GM18502 (cell line): ENCODE results near the gene SPEM1.

ENCODE experiments used
- ATAC-seq: cut with Tn5 transposase; IDR thresholded peaks from one replicate; pipeline ENCODE4 v1.9.1; 2021; ENCODE audit warnings: mild to moderate bottlenecking; ENCODE audit not compliant: unreplicated experiment, poor library complexity

The SPEM1 gene

DNA sequence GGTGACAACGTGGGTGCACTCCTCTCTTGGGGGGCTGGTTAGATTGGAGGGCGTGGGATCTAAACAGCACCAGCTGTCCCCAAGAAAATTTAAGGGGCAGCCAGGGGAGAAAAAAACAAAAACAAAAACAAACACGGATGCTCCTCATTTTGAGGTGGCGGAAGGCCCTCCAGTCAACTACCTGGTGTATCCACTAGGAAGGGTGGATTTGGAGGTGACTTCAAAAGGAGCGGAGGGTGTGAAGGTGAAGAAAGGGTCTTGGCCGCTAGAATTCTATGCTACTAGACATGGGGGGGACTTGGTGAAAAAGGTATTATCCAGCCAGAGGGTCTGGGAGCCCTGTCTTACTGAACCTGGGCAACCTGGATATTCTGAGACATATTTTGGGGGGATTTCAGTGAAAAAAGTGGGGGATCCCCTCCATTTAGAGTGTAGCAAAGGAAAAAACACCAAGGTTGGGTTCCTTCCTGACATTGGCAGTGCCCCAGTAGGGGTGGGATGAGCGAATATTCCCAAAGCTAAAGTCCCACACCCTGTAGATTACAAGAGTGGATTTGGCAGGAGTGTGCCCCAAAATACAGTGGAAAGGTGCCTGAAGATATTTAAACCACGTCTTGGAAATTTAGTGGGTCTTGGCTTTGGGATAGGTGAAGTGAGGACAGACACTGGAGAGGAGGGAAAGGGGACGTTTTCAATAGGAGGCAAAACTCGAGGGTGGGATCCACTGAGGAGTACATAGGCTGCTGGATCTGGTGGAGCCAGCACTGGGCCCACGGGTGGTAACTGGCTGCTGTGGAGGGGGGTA, 18.7 kb downstream of the SPEM1 start:
- ATAC-seq = no peak

DNA sequence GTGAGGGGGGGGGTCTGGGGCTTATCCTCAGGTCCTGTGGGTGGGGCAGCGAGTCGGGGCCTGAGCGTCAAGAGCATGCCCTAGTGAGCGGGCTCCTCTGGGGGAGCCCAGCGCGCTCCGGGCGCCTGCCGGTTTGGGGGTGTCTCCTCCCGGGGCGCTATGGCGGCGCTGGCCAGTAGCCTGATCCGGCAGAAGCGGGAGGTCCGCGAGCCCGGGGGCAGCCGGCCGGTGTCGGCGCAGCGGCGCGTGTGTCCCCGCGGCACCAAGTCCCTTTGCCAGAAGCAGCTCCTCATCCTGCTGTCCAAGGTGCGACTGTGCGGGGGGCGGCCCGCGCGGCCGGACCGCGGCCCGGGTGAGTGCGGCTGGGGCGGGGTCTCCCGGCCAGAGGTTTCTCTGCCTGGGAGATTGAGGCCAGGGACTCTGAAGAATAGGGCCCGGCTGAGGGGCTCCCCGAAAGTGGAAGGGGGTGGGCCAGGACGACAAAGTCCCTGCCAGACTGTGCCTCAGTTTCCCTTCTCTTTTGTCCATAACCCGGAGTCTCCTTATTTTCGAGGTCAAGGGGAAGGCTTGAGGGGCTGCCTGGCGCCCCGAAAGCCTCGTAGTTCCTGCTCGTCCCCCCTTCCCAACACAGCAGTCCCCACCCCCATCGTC, 19.5 kb downstream of the SPEM1 start, which contains the start of gene FGF11:
Gene FGF11 (plus strand): TSS at position 51 of the 651 bp plus-strand sequence. CDS start 109 bp downstream, at position 160.
- ATAC-seq = no peak

DNA sequence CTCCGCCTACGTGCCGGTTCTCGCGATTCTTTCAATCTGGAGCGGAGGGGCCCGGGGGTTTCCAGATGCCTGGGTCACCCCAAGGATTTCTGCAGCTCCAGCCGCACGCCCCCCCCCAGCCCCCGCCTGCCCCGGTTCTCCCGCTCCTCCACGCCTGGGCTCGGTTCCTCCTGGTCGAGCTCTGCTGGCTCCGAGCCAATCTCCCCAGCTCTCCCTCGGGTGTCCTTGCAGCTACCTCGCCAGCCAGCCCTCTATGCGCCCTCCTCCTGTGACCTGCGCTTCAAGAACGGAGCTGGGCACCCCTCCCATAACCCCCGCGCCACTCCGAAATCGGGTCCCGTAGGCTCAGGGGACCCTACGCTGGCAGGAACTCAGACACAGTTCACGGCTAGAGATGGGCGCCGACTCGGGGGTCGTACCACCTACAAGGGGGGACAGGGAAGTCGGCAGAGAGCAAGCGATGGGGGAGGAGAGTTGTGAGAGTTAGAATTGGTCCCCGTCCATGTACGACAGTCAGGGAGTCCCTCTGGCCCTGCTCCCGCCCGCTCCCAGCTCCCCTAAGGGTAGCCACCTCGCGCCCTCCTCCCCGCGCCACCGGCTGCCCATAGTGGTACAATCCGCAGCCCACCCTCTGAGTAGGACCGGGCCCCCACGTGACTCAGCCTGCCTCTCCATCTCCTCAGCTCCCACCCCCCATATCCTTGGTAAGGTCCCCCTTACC, 20.1 kb downstream of the SPEM1 start:
- ATAC-seq = no peak

DNA sequence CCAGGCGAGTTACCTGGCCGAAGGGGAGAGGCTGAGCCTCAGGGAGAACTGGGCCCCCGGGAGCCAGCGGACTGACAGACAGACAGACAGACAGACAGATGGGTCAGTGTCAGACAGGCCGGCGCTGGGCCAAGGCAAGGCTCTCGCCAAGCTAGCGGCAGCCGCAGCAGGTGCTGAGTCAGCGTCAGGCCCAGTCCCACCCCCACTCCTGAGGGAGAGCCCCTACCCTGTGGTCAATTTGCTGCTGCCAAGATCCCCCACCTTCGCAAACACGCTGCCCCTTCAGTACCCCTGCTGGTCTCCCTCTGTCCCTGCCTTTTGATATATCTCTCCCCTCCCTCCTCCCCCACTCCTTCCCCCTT, 20.7 kb downstream of the SPEM1 start:
- no peak for ATAC-seq

DNA sequence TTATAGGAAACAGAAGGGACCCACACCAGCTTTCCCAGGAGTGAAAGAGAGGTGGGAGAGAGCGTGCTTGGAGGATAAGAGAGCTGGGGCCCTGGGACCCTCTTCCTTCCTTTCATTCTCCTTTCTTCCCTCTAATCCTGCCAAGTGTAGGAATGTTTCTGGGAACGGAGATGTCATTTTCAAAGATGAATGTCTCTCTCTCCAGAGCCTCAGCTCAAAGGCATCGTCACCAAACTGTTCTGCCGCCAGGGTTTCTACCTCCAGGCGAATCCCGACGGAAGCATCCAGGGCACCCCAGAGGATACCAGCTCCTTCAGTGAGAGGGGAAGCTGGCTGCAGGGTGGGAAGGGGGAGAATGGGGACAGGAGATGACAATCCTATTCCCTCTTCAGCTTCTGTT, 21.1 kb downstream of the SPEM1 start:
- ATAC-seq = no peak

DNA sequence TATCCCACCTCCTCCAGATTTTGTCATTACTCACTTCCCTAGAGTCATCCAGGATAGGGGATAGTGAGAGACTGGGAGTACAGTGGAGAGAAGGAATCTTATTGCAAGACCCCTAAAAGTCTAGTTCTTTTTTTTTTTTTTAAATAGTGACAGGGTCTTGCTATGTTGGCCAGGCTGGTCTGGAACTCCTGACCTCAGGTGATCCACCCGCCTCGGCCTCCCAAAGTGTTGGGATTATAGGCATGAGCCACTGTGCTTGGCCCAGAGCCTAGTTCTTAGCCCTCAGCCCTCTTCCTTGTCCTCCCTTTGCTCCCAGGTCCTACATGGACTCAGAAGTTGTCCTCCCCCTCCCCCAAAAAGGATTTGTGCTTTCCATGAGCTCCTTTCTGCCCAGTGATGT, 22.0 kb downstream of the SPEM1 start:
- no peak for ATAC-seq

DNA sequence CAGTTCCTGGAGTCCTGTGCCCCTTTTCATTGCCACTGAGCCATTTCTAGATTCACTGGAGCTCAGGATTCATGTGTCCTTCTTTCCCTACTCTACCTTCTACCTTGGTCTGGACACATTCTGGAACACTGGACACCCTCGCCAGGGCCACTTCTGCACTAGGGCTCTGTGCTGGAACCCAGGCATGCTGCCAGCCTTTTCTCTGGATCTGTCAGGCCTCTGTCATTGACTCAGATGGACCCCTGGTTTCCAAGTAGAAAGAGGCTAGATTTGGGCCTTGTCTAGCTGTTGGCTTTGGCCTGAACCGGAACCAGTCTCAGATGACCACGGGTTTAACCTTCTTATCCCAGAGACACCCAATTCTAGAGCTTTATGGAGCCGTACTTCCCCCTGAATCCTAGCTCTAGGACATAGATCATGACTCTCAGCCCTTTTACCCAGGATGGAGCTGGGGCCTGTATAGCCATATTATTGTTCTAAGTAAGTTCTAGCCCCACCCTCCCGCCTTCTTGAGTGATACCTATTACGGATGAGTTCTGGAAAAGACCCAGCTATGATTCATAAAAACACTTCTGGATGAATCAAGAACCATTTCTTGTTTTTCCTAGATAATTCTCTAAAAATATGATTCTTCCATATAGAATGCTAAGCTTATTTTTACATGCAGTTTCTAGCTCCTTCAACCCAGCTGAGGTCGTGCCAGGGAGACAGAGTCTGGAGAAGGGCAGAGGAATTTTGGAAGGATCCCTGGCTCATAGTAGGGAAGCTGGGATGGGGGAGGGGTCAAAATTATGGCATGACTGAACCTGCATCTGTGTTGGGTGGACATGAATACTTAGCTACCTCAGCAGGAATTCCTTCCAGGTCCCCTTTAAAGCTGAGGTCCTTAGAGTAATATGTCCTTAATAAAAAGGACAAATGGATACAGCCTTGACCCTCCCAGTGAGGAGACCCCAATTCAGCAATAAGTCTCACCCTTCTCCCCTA, 23.7 kb downstream of the SPEM1 start:
- ATAC-seq = no peak

DNA sequence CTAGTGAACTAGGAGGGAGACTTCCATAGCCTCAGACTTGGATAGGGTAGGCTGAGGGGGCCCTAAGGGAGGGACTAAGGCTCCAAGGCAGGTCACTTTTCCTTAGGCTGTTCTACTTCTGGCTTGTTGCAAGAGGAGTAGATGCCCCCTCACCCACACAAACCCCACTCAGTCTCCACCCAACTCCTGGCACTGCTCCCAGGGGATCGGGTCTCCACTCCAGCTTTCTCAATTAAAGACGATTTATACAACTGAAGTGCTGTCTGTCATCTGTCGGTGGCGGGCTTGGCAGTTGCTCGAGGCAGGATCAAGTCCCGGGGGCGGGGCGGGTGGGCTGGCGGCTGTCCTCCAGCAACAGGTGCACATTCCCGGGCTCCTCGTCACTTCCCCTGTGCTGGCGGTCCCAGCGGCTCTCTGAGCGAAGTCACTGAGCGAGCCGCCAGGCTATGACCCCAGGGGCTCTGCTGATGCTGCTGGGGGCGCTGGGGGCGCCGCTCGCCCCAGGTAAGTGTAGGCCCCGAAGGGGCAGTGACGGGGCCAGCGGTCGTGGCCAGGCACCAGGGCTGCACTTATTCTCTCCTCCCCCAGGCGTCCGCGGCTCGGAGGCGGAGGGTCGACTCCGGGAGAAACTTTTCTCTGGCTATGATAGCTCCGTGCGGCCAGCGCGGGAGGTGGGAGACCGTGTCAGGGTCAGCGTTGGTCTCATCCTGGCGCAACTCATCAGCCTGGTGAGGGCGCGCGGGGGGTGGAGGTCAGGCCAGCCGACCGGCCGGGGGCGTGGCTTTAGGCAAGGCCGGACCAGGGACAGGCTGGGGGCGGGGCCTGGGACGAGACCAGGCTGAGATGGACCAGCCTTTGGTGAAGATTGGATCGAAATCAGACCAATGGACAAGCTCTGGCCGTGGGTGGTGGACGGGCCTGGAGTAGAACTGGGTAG, 24.8 kb downstream of the SPEM1 start, which contains the start of gene CHRNB1:
Gene CHRNB1 (plus strand): TSS at position 380 of the 937 bp plus-strand sequence. CDS start 67 bp downstream, at position 447.
- no peak for ATAC-seq

DNA sequence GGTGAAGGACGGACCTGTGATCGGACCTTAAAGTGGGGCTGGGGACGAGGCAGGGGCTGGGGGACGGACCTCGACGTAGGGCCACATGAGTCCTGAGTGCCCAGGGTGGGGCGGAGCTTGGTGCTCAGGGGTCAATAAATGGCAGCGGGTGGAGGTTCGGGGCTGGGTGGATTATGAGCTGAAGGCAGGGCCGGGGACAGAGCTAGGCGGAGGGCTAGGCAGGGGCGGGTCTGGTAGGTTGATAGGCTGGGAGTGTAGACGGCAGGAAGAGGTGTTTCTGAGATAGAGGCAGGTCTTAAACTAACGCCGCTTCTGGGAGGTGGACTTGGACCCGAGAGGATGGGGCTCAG, 25.5 kb downstream of the SPEM1 start:
- ATAC-seq = no peak

DNA sequence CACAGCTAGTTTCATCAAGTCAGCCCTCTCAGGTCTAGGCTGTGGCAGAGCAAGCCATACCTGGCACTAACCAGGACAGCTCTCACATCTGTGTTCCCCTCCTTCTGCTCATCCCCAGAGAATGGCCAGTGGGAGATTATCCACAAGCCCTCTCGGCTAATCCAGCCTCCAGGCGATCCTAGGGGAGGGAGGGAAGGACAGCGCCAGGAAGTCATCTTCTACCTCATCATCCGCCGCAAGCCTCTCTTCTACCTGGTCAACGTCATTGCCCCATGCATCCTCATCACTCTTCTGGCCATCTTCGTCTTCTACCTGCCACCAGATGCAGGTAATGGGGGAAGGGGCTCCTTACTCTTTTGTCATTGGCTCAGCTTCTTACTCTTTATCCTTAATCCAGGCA, 28.3 kb downstream of the SPEM1 start:
- no peak for ATAC-seq

DNA sequence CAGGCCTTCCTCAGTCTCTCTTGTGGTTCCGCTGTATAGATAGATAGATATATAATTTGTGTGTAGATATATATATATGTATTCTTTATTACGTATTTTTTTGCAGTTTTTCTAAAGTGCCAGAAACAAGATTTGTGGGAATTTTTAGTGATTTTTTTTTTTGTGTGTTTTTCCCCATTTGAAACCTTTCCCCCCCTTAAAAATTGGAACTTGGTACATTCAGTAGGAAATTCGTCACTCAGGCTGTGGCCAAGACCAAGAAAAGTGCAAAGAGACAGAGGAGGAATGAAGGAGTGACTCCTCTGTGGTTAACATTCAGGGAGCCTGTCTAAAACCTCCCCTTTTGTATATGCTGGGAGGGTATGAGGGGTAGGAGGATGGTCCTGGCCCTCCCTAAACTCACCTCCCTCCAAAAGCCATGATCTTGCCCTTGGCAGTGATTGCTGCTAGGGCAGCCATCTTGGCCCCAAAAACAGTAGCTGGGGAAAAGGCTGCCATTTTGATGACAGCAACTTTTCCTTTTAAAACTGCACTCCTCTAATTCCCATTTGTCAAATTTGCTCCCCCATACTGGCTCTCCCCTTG, 39.9 kb downstream of the SPEM1 start:
- no peak for ATAC-seq

DNA sequence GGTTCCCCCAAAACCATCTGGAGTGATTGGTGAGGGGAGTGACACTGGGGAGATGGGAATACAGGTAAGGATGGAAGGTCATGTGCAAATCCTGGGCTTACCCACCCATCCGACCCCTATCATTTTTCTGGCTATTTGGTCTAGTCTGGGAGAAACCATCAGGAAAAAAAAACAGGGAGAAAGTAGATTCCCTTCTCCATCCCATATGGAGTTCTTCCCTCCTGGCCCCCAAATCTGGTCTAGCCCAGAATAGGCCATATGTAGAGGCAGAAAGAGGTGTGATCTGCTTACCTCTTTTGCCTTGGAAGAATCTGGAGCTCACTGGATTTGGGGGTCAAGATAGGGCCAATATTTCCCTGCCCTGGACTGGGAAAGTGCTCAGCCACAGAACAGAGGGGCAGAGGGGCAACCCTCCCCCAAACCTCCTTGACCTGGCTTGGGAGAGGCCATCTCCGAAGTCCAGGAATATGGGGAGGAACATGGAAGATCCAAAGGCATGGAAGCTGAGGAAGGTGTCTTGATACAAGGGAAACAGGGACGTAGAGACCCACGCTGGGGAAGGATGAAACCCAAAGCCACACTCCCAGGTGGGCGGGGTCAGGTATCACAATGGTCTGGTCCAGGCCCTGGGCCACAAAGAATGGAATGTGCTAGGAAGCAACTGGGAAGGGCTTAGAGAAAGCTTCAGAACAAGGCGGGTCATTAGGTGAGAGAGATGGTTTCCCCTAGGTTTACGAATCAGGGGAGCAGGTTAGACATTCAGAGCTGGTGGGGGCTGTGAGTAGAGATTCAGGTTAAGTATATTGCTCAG, 40.9 kb downstream of the SPEM1 start:
- no peak for ATAC-seq

DNA sequence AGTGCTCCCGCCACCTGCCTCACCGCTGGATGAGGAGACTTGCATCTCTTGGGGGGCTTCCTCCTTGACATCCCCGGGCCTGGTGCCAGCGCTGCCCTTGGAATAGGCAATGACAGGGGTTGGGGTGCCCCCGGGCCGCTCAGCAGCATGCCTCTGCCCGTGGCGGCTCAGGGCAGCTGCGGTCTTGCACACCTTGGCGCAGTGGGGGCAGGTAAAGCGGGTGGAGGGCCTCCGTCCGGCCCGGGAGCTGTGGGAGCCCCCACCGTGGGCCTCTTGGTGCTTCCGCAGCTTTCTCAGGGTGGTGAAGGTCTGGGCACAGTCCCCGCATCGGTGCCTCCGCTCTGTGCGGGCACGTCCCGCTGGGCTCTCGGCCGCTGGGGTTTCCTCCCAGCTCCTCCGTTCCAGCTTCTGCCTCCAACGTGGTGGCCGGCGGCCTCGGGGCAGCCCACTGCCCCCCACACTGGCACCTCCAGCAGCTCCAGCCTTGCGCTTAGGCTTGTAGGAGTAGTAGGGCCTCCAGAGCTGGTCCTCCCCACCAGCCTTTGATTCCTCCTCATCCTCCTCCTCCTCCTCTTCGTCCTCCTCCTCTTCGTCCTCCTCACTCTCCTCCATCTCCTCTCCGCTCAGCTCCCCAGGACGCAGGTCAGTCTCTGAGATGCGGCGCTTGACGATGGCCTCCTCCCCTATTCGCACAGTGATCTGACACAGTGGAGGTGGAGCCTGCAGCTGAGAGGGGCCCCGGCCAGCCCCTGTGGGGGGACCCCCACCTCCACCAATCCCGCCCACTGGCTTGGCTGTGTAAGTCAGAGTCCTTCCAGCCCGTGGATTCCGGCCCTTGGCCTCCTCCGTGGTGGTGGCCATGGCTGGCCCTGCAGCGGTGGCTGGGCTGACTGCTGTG, 42.6 kb downstream of the SPEM1 start:
- no peak for ATAC-seq

DNA sequence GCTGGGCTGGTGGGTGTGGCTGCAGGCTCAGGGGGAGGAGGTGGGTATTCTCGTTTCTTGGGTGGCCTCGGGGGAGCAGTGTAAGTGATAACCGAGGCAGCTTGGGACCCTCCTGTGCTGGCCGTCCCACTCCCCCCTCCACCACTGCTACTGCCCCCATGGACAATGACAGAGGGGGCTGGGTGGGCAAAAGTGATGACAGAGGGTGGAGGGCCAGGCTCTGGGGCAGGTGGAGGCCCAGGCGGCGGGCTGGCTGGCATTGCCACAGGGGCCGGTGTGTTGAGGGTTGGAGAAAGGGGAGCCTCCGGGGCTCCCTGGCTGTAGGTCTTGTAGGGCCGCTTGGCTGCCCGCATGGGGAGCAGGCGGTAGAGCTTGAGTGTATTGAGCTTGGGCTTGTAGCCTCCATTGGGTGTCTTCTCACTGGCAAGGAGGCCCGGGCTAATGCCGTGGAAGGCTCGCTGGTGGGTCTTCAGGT, 43.3 kb downstream of the SPEM1 start:
- no peak for ATAC-seq

DNA sequence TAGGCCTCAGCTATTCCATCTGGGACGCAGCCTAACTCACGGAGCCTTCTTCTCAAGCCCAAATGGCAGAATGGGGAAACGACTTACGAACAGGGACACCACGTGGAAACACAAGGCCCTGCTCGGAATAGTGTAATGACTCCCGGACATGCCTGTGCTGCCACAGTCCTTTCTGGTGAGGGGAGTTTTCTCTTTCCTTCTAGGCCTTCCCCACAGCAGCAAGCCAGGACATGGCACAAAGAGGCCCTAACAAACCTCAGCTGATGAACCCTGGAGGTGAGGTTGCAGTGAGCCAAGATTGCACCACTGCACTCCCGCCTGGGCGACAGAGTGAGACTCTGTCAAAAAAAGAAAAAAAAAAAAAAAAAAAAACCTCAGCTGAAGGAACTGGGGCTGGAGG, 44.0 kb downstream of the SPEM1 start:
- ATAC-seq = no peak

DNA sequence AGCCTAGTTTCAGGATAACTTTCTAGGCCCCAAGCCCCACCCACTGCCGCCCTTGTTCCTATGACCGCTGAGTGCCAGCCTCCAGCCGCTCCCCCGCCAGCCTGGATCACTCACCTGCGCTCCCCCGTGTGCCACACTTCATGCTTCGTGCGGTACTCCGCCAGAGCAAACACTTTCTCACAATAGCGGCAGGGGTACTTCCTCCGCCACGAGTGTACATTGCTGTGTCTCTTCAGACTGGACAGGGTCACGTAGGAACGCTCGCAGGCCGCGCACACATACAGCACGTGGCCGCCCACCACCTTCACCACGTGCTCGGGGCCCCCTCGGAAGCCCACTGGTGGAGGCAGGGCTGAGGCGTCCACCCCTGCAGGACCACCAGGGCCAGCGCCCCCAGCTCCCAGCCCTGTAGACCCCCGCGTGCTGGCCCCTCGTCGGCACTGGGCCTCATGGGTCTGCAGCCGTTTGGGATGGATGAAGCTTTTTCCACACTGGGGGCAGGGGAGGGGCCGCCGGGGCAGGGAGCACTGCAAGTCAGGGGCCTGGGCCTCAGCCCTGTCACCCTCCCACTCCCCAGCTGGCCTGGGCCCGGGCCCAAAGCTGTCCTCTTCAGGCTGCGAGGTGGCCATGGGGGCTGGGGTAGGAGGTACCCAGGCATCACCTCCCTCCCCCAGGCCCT, 45.6 kb downstream of the SPEM1 start:
- ATAC-seq = no peak
